ENCODE measurements around the gene PHACTR4. TPM values are rescaled to one million over a fixed set of nuclear protein-coding genes. Genes with fewer than 3 reads are reported as not detected.
A peak's percentile ranks its signal among the peaks of the same experiment; 100 is the strongest.
"Not testable (repeated sequence)": the region's sequence is repeated elsewhere in the genome, so short reads cannot be mapped to it uniquely, and the experiment has no call there.

The PHACTR4 gene
- total and polyA plus RNA-seq, 4 donors: 15.1 to 34.9 (median 20.6) TPM

GRCh38 chr1:28326515-28326914 is 43.0 kb upstream of the PHACTR4 start:
- Histone ChIP-seq H3K4me3 (no peak overlapping the region), H3K9ac (ENCODE audit: insufficient read depth in 1 of 2, low read length in 2 of 2) (no peak overlapping the region), H3K36me3 (ENCODE audit: control insufficient read depth in 4 of 4, insufficient read depth in 4 of 4, low read length in 4 of 4) (peaks cover 0 to 4% (median 2%) of the 10 kb centered on the region in 4 donors), H3K9me3 (ENCODE audit: control insufficient read depth in 4 of 4, insufficient read depth in 3 of 4, low read length in 3 of 4) (no peaks in the 10 kb centered on the region), H3K27ac (ENCODE audit: low read depth in 1 of 2, low read length in 1 of 2) (no peak overlapping the region), H3K4me1 (ENCODE audit: control insufficient read depth in 5 of 5, insufficient read depth in 5 of 5, low read length in 5 of 5) (peaks cover 0 to 3% (median 2%) of the 10 kb centered on the region in 5 donors), H3K27me3 (ENCODE audit: control insufficient read depth in 3 of 3, insufficient read depth in 3 of 3, low read length in 2 of 3) (no peaks in the 10 kb centered on the region)
- TF ChIP-seq, protein P1, sequence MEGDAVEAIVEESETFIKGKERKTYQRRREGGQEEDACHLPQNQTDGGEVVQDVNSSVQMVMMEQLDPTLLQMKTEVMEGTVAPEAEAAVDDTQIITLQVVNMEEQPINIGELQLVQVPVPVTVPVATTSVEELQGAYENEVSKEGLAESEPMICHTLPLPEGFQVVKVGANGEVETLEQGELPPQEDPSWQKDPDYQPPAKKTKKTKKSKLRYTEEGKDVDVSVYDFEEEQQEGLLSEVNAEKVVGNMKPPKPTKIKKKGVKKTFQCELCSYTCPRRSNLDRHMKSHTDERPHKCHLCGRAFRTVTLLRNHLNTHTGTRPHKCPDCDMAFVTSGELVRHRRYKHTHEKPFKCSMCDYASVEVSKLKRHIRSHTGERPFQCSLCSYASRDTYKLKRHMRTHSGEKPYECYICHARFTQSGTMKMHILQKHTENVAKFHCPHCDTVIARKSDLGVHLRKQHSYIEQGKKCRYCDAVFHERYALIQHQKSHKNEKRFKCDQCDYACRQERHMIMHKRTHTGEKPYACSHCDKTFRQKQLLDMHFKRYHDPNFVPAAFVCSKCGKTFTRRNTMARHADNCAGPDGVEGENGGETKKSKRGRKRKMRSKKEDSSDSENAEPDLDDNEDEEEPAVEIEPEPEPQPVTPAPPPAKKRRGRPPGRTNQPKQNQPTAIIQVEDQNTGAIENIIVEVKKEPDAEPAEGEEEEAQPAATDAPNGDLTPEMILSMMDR (IDR thresholded peaks at IDR 0.05; ENCODE audit: control extremely low read depth, extremely low read depth): no peak
- no peak for DNase-seq
- no peak for ATAC-seq (ENCODE audit: insufficient read depth, low FRiP score)

- H3K9me3 ChIP-seq (ENCODE audit: control insufficient read depth in 4 of 4, insufficient read depth in 3 of 4, low read length in 3 of 4): no peaks in the 10 kb centered on the region
- H3K27ac ChIP-seq (ENCODE audit: low read depth in 1 of 2, low read length in 1 of 2): no peak overlapping the region
- H3K4me1 ChIP-seq (ENCODE audit: control insufficient read depth in 5 of 5, insufficient read depth in 5 of 5, low read length in 5 of 5): peaks cover 0 to 3% (median 2%) of the 10 kb centered on the region in 5 donors
- no peaks in the 10 kb centered on the region for H3K27me3 ChIP-seq (ENCODE audit: control insufficient read depth in 3 of 3, insufficient read depth in 3 of 3, low read length in 2 of 3)
- H3K36me3 ChIP-seq (ENCODE audit: control insufficient read depth in 4 of 4, insufficient read depth in 4 of 4, low read length in 4 of 4): peaks cover 2 to 9% (median 5%) of the 10 kb centered on the region in 4 donors
- WGBS, 2 donors: 85 to 86% methylated on average over 3 of the region's 3 CpGs
- no peak overlapping the region for H3K4me3 ChIP-seq
- DNase-seq: no peak
- no peak for ATAC-seq (ENCODE audit: insufficient read depth, low FRiP score)
- TF ChIP-seq, protein P1 (IDR thresholded peaks at IDR 0.05; ENCODE audit: control extremely low read depth, extremely low read depth): no peak
- no peak overlapping the region for H3K9ac ChIP-seq (ENCODE audit: insufficient read depth in 1 of 2, low read length in 2 of 2)
These were observed 42.6 kb upstream of the PHACTR4 start for GRCh38 chr1:28326984-28327383.

- ATAC-seq (ENCODE audit: insufficient read depth, low FRiP score); H3K27me3 ChIP-seq (ENCODE audit: control insufficient read depth in 3 of 3, insufficient read depth in 3 of 3, low read length in 2 of 3); H3K4me3 ChIP-seq; H3K4me1 ChIP-seq (ENCODE audit: control insufficient read depth in 5 of 5, insufficient read depth in 5 of 5, low read length in 5 of 5); H3K9me3 ChIP-seq (ENCODE audit: control insufficient read depth in 4 of 4, insufficient read depth in 3 of 4, low read length in 3 of 4); H3K27ac ChIP-seq (ENCODE audit: low read depth in 1 of 2, low read length in 1 of 2); H3K9ac ChIP-seq (ENCODE audit: insufficient read depth in 1 of 2, low read length in 2 of 2); DNase-seq: not testable (repeated sequence)
- peaks cover 5 to 12% (median 7%) of the 10 kb centered on the region in 4 donors for H3K36me3 ChIP-seq (ENCODE audit: control insufficient read depth in 4 of 4, insufficient read depth in 4 of 4, low read length in 4 of 4)
- WGBS, 2 donors: 73 to 88% methylated on average over 11 of the region's 11 CpGs
These were observed 42.1 kb upstream of the PHACTR4 start for GRCh38 chr1:28327431-28327830.

- no peaks in the 10 kb centered on the region for H3K27me3 ChIP-seq (ENCODE audit: control insufficient read depth in 3 of 3, insufficient read depth in 3 of 3, low read length in 2 of 3)
- no peaks in the 10 kb centered on the region for H3K9me3 ChIP-seq (ENCODE audit: control insufficient read depth in 4 of 4, insufficient read depth in 3 of 4, low read length in 3 of 4)
- peaks cover 0 to 3% (median 2%) of the 10 kb centered on the region in 5 donors for H3K4me1 ChIP-seq (ENCODE audit: control insufficient read depth in 5 of 5, insufficient read depth in 5 of 5, low read length in 5 of 5)
- peak in 1 of 3 donors; percentile 6 for DNase-seq
- TF ChIP-seq, protein P1 (IDR thresholded peaks at IDR 0.05; ENCODE audit: control extremely low read depth, extremely low read depth): no peak
- peaks cover 5 to 18% (median 11%) of the 10 kb centered on the region in 4 donors for H3K36me3 ChIP-seq (ENCODE audit: control insufficient read depth in 4 of 4, insufficient read depth in 4 of 4, low read length in 4 of 4)
- no peak for ATAC-seq (ENCODE audit: insufficient read depth, low FRiP score)
- peak overlapping the region in 1 of 2 donors; percentile 36 for H3K27ac ChIP-seq (ENCODE audit: low read depth in 1 of 2, low read length in 1 of 2)
- H3K9ac ChIP-seq (ENCODE audit: insufficient read depth in 1 of 2, low read length in 2 of 2): peak overlapping the region; percentile 24 to 86
- H3K4me3 ChIP-seq: peak overlapping the region; percentile 62
- WGBS, 2 donors: 57 to 77% methylated on average over 16 of the region's 16 CpGs
These were observed 41.3 kb upstream of the PHACTR4 start for GRCh38 chr1:28328228-28328648.
